ENCODE results near the gene IRS2.
A peak's percentile ranks its signal among the peaks of the same experiment; 100 is the strongest.
"Not testable (repeated sequence)": the region's sequence is repeated elsewhere in the genome, so short reads cannot be mapped to it uniquely, and the experiment has no call there.

IRS2 gene, protein sequence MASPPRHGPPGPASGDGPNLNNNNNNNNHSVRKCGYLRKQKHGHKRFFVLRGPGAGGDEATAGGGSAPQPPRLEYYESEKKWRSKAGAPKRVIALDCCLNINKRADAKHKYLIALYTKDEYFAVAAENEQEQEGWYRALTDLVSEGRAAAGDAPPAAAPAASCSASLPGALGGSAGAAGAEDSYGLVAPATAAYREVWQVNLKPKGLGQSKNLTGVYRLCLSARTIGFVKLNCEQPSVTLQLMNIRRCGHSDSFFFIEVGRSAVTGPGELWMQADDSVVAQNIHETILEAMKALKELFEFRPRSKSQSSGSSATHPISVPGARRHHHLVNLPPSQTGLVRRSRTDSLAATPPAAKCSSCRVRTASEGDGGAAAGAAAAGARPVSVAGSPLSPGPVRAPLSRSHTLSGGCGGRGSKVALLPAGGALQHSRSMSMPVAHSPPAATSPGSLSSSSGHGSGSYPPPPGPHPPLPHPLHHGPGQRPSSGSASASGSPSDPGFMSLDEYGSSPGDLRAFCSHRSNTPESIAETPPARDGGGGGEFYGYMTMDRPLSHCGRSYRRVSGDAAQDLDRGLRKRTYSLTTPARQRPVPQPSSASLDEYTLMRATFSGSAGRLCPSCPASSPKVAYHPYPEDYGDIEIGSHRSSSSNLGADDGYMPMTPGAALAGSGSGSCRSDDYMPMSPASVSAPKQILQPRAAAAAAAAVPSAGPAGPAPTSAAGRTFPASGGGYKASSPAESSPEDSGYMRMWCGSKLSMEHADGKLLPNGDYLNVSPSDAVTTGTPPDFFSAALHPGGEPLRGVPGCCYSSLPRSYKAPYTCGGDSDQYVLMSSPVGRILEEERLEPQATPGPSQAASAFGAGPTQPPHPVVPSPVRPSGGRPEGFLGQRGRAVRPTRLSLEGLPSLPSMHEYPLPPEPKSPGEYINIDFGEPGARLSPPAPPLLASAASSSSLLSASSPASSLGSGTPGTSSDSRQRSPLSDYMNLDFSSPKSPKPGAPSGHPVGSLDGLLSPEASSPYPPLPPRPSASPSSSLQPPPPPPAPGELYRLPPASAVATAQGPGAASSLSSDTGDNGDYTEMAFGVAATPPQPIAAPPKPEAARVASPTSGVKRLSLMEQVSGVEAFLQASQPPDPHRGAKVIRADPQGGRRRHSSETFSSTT (N-terminal part only)

DNA sequence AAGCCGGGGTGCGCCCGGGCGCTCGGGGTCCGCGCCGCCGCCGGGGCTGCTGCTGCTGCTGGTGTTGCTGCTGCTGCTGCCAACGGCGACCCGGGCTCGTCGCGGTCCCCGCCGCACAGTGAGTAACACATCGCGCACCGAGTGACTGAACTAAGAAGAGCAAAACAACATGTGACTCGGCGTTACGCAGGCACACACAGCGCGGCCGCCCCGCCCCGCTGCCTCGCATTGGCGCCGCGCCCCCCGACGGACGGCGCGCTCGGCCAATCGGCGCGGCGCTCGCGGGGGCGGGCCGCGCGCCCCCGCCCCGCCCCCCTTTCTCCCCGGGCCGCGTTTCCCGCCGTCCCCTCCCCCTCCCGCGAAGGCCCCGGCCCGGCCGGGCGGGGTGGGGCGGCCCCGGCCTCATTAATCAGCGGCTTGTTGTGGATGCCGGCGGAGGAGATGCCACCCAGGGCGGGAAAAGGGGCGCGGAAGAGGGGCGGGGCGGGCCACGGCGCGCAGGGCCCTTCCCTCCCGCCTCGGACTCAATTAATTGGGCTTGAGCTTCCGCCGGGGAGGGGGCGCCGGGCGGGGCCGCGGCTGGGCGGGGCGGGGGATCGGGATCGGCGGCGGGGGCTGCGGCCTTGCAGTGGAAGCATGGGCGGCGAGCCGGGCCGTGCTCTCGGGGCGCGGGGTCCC is at the start of gene IRS2:
IRS2 (minus strand) TSS at position 127 of the 678 bp plus-strand sequence. CDS start 530 bp downstream, outside the sequence.
- Histone ChIP-seq H3K4me3 (ENCODE audit: low read length) (peak within 1 kb of the TSS; percentile 82), H3K9ac (ENCODE audit: low read depth, low read length) (peak within 1 kb of the TSS; percentile 78; the same call in 1 of the 2 replicates)

DNA sequence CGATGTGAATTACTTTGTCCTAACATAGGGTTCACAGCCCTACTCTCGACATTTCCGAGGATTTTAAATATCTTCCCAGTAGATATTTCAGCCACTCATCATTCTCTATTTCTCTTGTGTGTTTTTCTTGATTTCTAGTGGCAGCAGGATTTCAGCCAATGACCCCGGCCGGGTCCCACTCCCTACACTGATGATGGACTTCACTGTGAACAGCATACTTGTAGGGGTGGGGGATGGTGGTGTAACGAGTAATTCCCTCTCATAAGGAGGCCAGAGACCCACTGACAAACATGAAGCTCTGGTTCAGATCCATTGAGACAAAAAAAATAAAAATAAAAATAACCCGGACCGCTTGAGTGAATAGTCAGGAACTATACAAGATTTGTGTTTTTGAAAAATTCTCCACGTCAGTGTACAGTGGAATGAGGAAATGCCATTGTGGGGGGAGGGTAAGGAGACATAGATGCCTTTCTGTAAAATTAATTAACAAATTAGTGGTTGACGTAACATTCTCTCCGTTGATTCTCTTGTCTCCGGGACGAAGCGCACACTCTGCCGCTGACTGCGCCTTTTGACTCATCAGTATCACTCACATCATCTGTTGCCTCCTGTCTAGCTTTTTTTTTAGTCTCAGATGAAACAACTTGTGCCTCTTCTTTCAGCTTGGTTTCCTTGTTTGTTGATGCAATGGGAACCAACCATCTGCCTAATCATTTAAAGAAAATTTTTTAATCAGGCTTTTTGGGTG is 48.8 kb upstream of the IRS2 start:
- peaks cover 7% of the 10 kb centered on the region; the same call in 1 of the 2 replicates for H3K4me1 ChIP-seq (ENCODE audit: insufficient read depth, low read length)
- no peak overlapping the region for H3K4me3 ChIP-seq (ENCODE audit: low read length)
- H3K9me3 ChIP-seq (ENCODE audit: insufficient read depth, low read depth, low read length), result peaks cover 4% of the 10 kb centered on the region; the same call in 1 of the 2 replicates
- no peaks in the 10 kb centered on the region for H3K27me3 ChIP-seq (ENCODE audit: insufficient read depth, low read length)
- no peaks in the 10 kb centered on the region for H3K36me3 ChIP-seq (ENCODE audit: insufficient read depth, low read depth, low read length)
- H3K9ac ChIP-seq (ENCODE audit: low read depth, low read length), result no peak overlapping the region
- no peak overlapping the region for H3K27ac ChIP-seq (ENCODE audit: low read length)

More for the DNA sequence above, at the start of gene IRS2:
- H3K27ac ChIP-seq (ENCODE audit: low read length), result peak within 1 kb of the TSS; percentile 56
- H3K36me3 ChIP-seq (ENCODE audit: insufficient read depth, low read depth, low read length), result peaks cover 3% of the 10 kb centered on the region
- no peaks in the 10 kb centered on the region for H3K9me3 ChIP-seq (ENCODE audit: insufficient read depth, low read depth, low read length)
- H3K27me3 ChIP-seq (ENCODE audit: insufficient read depth, low read length), result peaks cover 13% of the 10 kb centered on the region; the same call in 1 of the 2 replicates
- peaks cover 5% of the 10 kb centered on the region; the same call in 1 of the 2 replicates for H3K4me1 ChIP-seq (ENCODE audit: insufficient read depth, low read length)

DNA sequence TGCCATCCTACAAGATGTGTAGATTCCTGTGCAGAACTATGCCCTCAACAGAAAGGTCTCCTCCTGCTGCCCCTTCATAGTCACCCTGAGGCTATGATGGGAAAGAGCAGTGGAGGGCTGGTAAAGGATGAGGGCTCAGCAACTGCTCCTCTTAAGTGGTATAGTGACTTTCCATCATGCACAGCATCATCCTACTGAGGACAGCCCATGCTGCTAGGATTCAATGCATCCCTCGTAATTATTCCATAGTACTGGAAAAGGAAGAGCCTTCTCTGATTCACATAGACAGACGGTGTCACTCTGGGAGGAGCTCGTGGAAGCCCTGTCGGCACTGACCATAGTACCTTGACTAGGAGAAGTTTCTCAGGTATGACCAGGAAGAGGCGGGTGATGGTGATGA is 47.6 kb upstream of the IRS2 start:
- peaks cover 10% of the 10 kb centered on the region; the same call in 1 of the 2 replicates for H3K9me3 ChIP-seq (ENCODE audit: insufficient read depth, low read depth, low read length)
- H3K4me1 ChIP-seq (ENCODE audit: insufficient read depth, low read length), result peaks cover 7% of the 10 kb centered on the region; the same call in 1 of the 2 replicates
- no peak overlapping the region for H3K9ac ChIP-seq (ENCODE audit: low read depth, low read length)
- H3K27ac ChIP-seq (ENCODE audit: low read length), result no peak overlapping the region
- H3K4me3 ChIP-seq (ENCODE audit: low read length), result no peak overlapping the region
- H3K36me3 ChIP-seq (ENCODE audit: insufficient read depth, low read depth, low read length), result no peaks in the 10 kb centered on the region
- H3K27me3 ChIP-seq (ENCODE audit: insufficient read depth, low read length), result no peaks in the 10 kb centered on the region

DNA sequence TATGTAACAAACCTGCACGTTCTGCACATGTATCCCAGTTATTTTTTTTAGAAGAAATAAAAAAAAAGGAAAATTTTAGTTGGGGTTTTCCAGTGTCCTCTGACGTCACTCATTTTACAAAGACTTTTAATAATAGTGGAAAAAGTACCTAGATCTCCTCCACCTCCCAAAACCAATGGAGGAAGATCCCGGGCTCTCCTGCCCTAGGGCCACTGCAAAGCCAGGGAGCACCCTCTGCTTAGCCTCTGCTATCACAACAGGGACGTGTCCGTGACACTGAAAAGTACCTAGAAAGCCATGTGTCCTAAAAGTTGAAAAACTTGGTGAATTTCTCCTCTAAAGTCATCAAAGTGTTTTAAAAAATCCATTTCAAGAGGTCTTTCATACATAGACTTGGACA is 46.7 kb upstream of the IRS2 start:
- peaks cover 10% of the 10 kb centered on the region; the same call in 1 of the 2 replicates for H3K9me3 ChIP-seq (ENCODE audit: insufficient read depth, low read depth, low read length)
- no peak overlapping the region for H3K9ac ChIP-seq (ENCODE audit: low read depth, low read length)
- no peaks in the 10 kb centered on the region for H3K27me3 ChIP-seq (ENCODE audit: insufficient read depth, low read length)
- H3K4me3 ChIP-seq (ENCODE audit: low read length), result no peak overlapping the region
- H3K27ac ChIP-seq (ENCODE audit: low read length), result no peak overlapping the region
- H3K36me3 ChIP-seq (ENCODE audit: insufficient read depth, low read depth, low read length), result no peaks in the 10 kb centered on the region
- peaks cover 7% of the 10 kb centered on the region; the same call in 1 of the 2 replicates for H3K4me1 ChIP-seq (ENCODE audit: insufficient read depth, low read length)

DNA sequence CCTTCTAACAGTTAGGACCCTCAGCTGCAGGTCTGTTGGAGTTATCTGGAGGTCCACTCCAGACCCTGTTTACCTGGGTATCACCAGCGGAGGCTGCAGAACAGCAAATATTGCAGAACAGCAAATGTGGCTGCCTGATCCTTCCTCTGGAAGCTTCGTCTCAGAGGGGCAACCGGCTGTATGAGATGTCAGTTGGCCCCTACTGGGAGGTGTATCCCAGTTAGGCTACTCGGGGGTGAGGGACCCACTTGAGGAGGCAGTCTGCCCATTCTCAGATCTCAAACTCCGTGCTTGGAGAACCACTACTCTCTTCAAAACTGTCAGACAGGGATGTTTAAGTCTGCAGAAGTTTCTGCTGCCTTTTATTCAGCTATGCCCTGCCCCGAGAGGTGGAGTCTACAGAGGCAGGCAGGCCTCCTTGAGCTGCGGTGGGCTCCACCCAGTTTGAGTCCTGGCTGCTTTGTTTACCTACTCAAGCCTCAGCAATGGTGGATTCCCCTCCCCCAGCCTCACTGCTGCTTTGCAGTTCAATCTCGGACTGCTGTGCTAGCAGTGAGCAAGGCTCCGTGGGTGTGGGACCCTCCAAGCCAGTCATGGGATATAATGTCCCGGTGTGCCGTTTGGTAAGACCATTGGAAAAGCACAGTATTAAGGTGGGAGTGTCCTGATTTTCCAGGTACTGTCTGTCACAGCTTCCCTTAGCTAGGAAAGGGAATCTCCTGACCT is 42.4 kb upstream of the IRS2 start:
- H3K27me3 ChIP-seq (ENCODE audit: insufficient read depth, low read length); H3K4me3 ChIP-seq (ENCODE audit: low read length); H3K4me1 ChIP-seq (ENCODE audit: insufficient read depth, low read length); H3K36me3 ChIP-seq (ENCODE audit: insufficient read depth, low read depth, low read length); H3K9me3 ChIP-seq (ENCODE audit: insufficient read depth, low read depth, low read length); H3K9ac ChIP-seq (ENCODE audit: low read depth, low read length); H3K27ac ChIP-seq (ENCODE audit: low read length): not testable (repeated sequence)

DNA sequence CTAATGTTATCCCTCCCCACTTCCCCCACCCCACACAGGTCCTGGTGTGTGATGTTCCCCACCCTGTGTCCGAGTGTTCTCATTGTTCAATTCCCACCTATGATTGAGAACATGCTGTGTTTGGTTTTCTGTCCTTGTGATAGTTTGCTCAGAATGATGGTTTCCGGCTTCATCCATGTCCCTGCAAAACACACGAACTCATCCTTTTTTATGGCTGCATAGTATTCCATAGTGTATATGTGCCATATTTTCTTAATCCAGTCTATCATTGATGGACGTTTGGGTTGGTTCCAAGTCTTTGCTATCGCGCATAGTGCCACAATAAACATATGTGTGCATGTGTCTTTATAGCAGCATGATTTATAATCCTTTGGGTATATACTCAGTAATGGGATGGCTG is 36.8 kb upstream of the IRS2 start:
- not testable (repeated sequence) for H3K27me3 ChIP-seq (ENCODE audit: insufficient read depth, low read length); H3K4me1 ChIP-seq (ENCODE audit: insufficient read depth, low read length); H3K27ac ChIP-seq (ENCODE audit: low read length); H3K9ac ChIP-seq (ENCODE audit: low read depth, low read length); H3K9me3 ChIP-seq (ENCODE audit: insufficient read depth, low read depth, low read length); H3K4me3 ChIP-seq (ENCODE audit: low read length); H3K36me3 ChIP-seq (ENCODE audit: insufficient read depth, low read depth, low read length)

DNA sequence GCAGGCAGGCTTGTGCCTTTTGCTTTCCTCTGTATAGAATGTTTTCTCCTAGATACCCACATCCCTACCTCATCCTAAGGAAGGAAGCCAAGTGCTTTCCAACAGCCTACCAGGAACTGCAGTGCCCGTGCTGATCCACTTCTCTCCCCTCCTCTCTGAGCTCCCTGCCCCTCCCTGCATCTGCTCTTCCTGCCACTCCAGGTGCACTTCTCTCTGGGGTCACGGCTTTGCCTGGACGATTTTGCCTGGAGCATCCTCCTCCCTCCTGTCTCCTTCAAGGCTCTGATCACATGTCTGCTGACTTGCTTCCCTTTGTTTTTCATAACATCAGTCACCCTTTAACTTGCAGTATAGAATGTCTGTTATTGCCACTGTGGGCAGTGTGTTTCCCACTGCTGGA is 34.7 kb upstream of the IRS2 start:
- Histone ChIP-seq H3K27ac (ENCODE audit: low read length) (no peak overlapping the region), H3K36me3 (ENCODE audit: insufficient read depth, low read depth, low read length) (no peaks in the 10 kb centered on the region), H3K9me3 (ENCODE audit: insufficient read depth, low read depth, low read length) (no peaks in the 10 kb centered on the region), H3K4me3 (ENCODE audit: low read length) (no peak overlapping the region), H3K27me3 (ENCODE audit: insufficient read depth, low read length) (no peaks in the 10 kb centered on the region), H3K9ac (ENCODE audit: low read depth, low read length) (no peak overlapping the region), H3K4me1 (ENCODE audit: insufficient read depth, low read length) (peaks cover 14% of the 10 kb centered on the region)

DNA sequence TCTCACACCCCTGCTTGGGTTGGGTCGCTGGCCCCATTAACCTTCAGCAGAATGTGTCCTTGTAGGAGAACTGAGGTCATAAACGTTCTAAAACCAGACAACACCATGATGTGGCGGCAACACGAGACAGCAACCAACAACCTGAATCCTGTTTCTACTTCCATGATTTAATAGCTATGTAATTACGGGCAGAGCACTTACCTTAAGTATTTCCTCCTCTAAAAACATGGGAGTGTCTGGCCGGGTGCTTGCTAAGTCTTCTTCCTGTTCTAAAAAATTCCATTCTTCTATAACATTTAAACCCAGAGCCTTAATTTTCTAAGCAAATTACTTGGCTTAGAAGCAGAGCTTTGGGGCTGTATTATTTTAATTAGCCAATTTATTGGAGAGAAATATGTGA is 33.5 kb upstream of the IRS2 start:
- Histone ChIP-seq H3K4me3 (ENCODE audit: low read length) (no peak overlapping the region), H3K27ac (ENCODE audit: low read length) (no peak overlapping the region), H3K36me3 (ENCODE audit: insufficient read depth, low read depth, low read length) (no peaks in the 10 kb centered on the region), H3K9me3 (ENCODE audit: insufficient read depth, low read depth, low read length) (no peaks in the 10 kb centered on the region), H3K27me3 (ENCODE audit: insufficient read depth, low read length) (no peaks in the 10 kb centered on the region), H3K9ac (ENCODE audit: low read depth, low read length) (no peak overlapping the region), H3K4me1 (ENCODE audit: insufficient read depth, low read length) (peaks cover 16% of the 10 kb centered on the region)

DNA sequence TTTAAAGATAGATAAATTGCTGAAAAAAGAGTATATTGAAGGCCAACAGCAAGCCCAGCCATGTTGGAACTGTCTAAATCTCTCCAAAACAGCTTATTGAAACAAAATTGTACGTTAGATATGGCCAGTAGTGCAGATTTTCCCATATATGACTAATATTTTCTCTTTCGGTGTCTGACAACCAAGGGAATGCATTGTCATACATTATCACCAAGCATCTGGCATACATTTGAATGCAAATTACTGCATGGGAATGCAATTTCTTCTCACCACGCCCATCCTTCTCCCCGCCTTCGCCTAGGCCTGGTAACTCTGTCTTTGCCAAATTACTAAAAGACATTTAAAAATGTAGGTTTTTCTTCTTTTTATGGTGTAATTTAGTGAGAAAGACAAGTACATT is 32.5 kb upstream of the IRS2 start:
- Histone ChIP-seq H3K27ac (ENCODE audit: low read length) (no peak overlapping the region), H3K4me1 (ENCODE audit: insufficient read depth, low read length) (peaks cover 16% of the 10 kb centered on the region), H3K9me3 (ENCODE audit: insufficient read depth, low read depth, low read length) (no peaks in the 10 kb centered on the region), H3K27me3 (ENCODE audit: insufficient read depth, low read length) (no peaks in the 10 kb centered on the region), H3K4me3 (ENCODE audit: low read length) (no peak overlapping the region), H3K9ac (ENCODE audit: low read depth, low read length) (no peak overlapping the region), H3K36me3 (ENCODE audit: insufficient read depth, low read depth, low read length) (no peaks in the 10 kb centered on the region)

Measured in iPS-20b (cell line).